Natural killer cell (primary cell): Measurements from ENCODE around the gene PKM. TPM values are rescaled to one million over a fixed set of nuclear protein-coding genes. Genes with fewer than 3 reads are reported as not detected.

ENCODE experiments used
- ATAC-seq, 3 donors: fragments of 150-1000 bp in 2 of 3; fragments of 200-7000 bp in 1 of 3; cut with Tn5 transposase; 1 replicate in 1 of 3; 2 replicates in 2 of 3; pipeline ENCODE4 v1.10.0; 2021; ENCODE audit warnings: mild to moderate bottlenecking in 2 of 3, moderate library complexity in 2 of 3
- DNase-seq, 2 donors: peaks; one replicate each; pipeline versions ENCODE4 v3.0.0 to v3.0.0-alpha.2; 2013 to 2021; ENCODE audit warnings: mixed read lengths in 1 of 2
- H3K27ac ChIP-seq: one replicate; pipeline ENCODE4 v1.5.1; 2013; ENCODE audit warnings: mild to moderate bottlenecking, low read length
- H3K27me3 ChIP-seq: one replicate; pipeline ENCODE4 v1.6.1; 2013; ENCODE audit warnings: low read length; ENCODE audit not compliant: control insufficient read depth, insufficient read depth
- H3K36me3 ChIP-seq: one replicate; pipeline ENCODE4 v1.6.1; 2013; ENCODE audit warnings: low read length; ENCODE audit not compliant: control insufficient read depth, insufficient read depth
- H3K4me1 ChIP-seq: one replicate; pipeline ENCODE4 v1.6.1; 2013; ENCODE audit warnings: low read length; ENCODE audit not compliant: control insufficient read depth, insufficient read depth
- H3K4me3 ChIP-seq: one replicate; pipeline ENCODE4 v1.5.1; 2013; ENCODE audit warnings: low read length
- H3K9me3 ChIP-seq: one replicate; pipeline ENCODE4 v1.6.1; 2013; ENCODE audit warnings: low read length; ENCODE audit not compliant: control insufficient read depth, insufficient read depth
- H3K27ac Mint-ChIP-seq, 2 donors: one replicate each; pipeline ENCODE4 v1.8.0; 2022; ENCODE audit warnings: mild to moderate bottlenecking in 2 of 2, mixed read lengths in 2 of 2, moderate library complexity in 1 of 2
- H3K27me3 Mint-ChIP-seq, 2 donors: one replicate each; pipeline ENCODE4 v1.8.0; 2022; ENCODE audit warnings: low read depth in 2 of 2, mixed read lengths in 2 of 2
- H3K36me3 Mint-ChIP-seq: one replicate; pipeline ENCODE4 v1.8.0; 2022; ENCODE audit warnings: mixed read lengths
- H3K4me1 Mint-ChIP-seq, 2 donors: one replicate each; pipeline ENCODE4 v1.8.0; 2022; ENCODE audit warnings: mixed read lengths in 2 of 2
- H3K4me3 Mint-ChIP-seq: one replicate; pipeline ENCODE4 v1.8.0; 2022; ENCODE audit warnings: mild to moderate bottlenecking, moderate library complexity, mixed read lengths
- H3K9me3 Mint-ChIP-seq, 2 donors: one replicate each; pipeline ENCODE4 v1.8.0; 2022; ENCODE audit warnings: mixed read lengths in 2 of 2
- CTCF ChIP-seq: fragments of 200-600 bp; IDR thresholded peaks from one replicate; pipeline ENCODE4 v1.8.0; 2022; ENCODE audit warnings: antibody characterized with exemption
- WGBS: methylation state at CpG from one replicate; pipeline ENCODE4 v1.1.7; 2013; ENCODE audit warnings: missing lambda C conversion rate; ENCODE audit not compliant: insufficient coverage; 5-methylcytosine and 5-hydroxymethylcytosine counted together
- intact Hi-C: fragments of 100-400 bp; cut with micrococcal nuclease; formaldehyde crosslinking; loops from one replicate; pipeline ENCODE4 v1.14.2; 2022
- total RNA-seq, 4 donors: library from RNA; stranded (reverse); fragments of 120-200 nt in 1 of 4; gene quantifications; one replicate each; pipeline versions ENCODE4 v1.2.3 to v1.2.4, GENCODE V29; 2013 to 2022

The PKM gene
- total RNA-seq, 3 donors from 2014 or later (not counting 1 experiment from before 2014, with no cell fraction given), result 121 to 180 (median 155) TPM

DNA sequence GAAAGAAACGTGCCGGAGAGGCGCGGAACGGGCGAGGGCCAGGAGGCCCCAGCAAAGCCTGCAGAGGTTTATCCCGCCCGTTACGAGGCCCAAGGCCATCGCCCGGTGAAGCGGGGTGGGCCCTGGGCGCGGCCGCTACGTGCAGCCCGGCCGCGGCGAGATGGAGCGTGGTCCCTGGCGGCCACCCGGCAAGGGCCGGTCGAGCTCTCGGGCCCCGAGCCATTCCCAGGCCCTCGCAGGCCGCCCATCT, 1.1 kb downstream of the PKM start:
- no peaks in the 10 kb centered on the region for H3K27me3 Mint-ChIP-seq
- intact Hi-C loops, result loop anchor here (2.0 to 10.0 kb wide), 5 partner anchors 43 to 555 kb away; partner anchors contain the start of genes ADPGK, ARIH1, BBS4 and HEXA

GRCh38 chr15:72229076-72229946, 1.7 kb downstream of the PKM start:
- Mint-ChIP-seq H3K27me3 (no peaks in the 10 kb centered on the region), H3K36me3 (no peaks in the 10 kb centered on the region), H3K9me3 (no peaks in the 10 kb centered on the region), H3K27ac (peak overlapping the region; percentile 90 to 94), H3K4me1 (peaks cover 39 to 59% of the 10 kb centered on the region in 2 donors), H3K4me3 (peak overlapping the region; percentile 98)
- WGBS, result 22% methylated on average over 21 of the region's 25 CpGs
- no peaks in the 10 kb centered on the region for H3K27me3 ChIP-seq
- H3K4me1 ChIP-seq, result peaks cover 53% of the 10 kb centered on the region
- DNase-seq (peak; percentile 20 to 81), ATAC-seq (no peak)
- no peaks in the 10 kb centered on the region for H3K36me3 ChIP-seq
- intact Hi-C loops, result loop anchor here (2.0 to 10.0 kb wide), 4 partner anchors 43 to 555 kb away; partner anchors contain the start of genes ADPGK, BBS4, HEXA and HIGD2B
- peak overlapping the region; percentile 92 for H3K4me3 ChIP-seq
- no peak for TF ChIP-seq CTCF
- no peaks in the 10 kb centered on the region for H3K9me3 ChIP-seq
- peak overlapping the region; percentile 76 for H3K27ac ChIP-seq

More for the DNA sequence above, 1.1 kb downstream of the PKM start:
- peak overlapping the region; percentile 90 to 94 for H3K27ac Mint-ChIP-seq
- Histone ChIP-seq H3K9me3 (no peaks in the 10 kb centered on the region), H3K27me3 (no peaks in the 10 kb centered on the region), H3K27ac (peak overlapping the region; percentile 76), H3K4me3 (peak overlapping the region; percentile 92), H3K36me3 (no peaks in the 10 kb centered on the region), H3K4me1 (peaks cover 49% of the 10 kb centered on the region)
- WGBS, result under 1% methylated on average over 29 of the region's 29 CpGs
- H3K9me3 Mint-ChIP-seq, result no peaks in the 10 kb centered on the region
- no peaks in the 10 kb centered on the region for H3K36me3 Mint-ChIP-seq
- peak overlapping the region; percentile 98 for H3K4me3 Mint-ChIP-seq
- ATAC-seq (peak in 1 of 3 donors; percentile 0), DNase-seq (peak in 1 of 2 donors; percentile 44)
- peaks cover 39 to 59% of the 10 kb centered on the region in 2 donors for H3K4me1 Mint-ChIP-seq
- no peak for TF ChIP-seq CTCF

GRCh38 chr15:72227720-72228119, 3.3 kb downstream of the PKM start:
- no peaks in the 10 kb centered on the region for H3K36me3 Mint-ChIP-seq
- WGBS, result 55% methylated on average over 1 of the region's 4 CpGs
- H3K27me3 ChIP-seq, result no peaks in the 10 kb centered on the region
- peaks cover 53% of the 10 kb centered on the region for H3K4me1 ChIP-seq
- no peaks in the 10 kb centered on the region for H3K9me3 Mint-ChIP-seq
- H3K27me3 Mint-ChIP-seq, result no peaks in the 10 kb centered on the region
- TF ChIP-seq CTCF, result no peak
- H3K9me3 ChIP-seq, result no peaks in the 10 kb centered on the region
- DNase-seq, result peak in 1 of 2 donors; percentile 42
- H3K4me3 Mint-ChIP-seq, result peak overlapping the region; percentile 60
- intact Hi-C loops, result loop anchor here (1.0 to 10.0 kb wide), 5 partner anchors 28 to 557 kb away; partner anchors contain the start of genes ADPGK, BBS4, HEXA and HIGD2B
- H3K27ac ChIP-seq, result peak overlapping the region; percentile 76
- no peak overlapping the region for H3K4me3 ChIP-seq
- H3K36me3 ChIP-seq, result no peaks in the 10 kb centered on the region
- H3K27ac Mint-ChIP-seq, result peak overlapping the region; percentile 90 to 94
- no peak for ATAC-seq
- H3K4me1 Mint-ChIP-seq, result peaks cover 39 to 67% of the 10 kb centered on the region in 2 donors
